Measurements from ENCODE around the gene MCF2L.
"Not testable (repeated sequence)": the region's sequence is repeated elsewhere in the genome, so short reads cannot be mapped to it uniquely, and the experiment has no call there.

The MCF2L gene

DNA sequence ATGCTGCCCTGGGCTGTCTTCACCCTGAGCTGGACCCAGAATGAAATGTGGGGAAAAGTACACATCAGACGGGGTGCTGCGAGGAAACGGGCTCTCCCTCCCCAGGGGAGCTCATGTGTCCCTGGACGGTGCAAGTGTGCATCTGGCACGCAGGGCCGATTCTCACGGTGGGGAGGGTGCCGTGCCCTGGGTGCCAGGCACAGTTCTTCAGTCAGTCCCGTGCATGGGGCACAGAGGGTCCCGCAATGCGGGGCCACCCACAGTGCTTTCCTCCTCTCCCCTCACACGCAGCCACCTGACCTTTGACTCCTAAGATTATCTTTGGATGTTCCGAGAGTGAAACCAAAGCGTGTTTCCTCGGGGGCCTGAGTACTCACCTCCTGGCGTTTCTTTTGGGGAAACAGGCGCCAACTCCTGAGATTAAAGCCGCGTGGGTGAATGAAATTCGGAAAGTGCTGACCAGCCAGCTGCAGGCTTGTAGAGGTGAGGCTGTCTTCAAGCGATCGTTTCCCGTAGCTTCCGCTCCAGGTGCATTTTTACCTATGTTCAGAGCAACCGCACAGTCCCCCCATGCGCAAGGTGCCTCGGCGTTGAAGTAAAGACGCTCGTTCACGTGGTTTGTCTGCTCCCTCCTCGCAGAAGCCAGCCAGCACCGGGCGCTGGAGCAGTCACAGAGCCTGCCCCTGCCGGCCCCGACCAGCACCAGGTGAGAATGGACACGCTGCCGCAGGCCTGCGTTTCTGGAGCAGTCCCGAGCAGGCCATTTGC, 119.1 kb downstream of the MCF2L start:
- no peak for DNase-seq

DNA sequence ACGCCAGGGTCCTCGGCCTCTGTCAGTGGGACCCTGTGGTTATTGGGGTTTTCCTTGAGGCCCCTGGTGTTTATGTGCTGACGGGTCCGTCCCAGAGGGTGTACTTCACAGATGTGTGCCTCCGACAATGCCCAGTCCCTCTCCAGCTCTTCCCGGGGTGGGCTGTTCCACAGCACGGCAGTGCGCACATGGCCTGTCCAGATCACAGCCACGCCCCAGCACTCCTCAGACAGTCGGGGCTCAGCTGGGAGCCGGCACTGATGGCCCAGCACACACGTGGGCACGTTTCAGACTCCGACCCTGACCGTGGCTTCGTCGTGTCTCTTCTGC, 119.6 kb downstream of the MCF2L start:
- DNase-seq: no peak

GRCh38 chr13:113089693-113090414, 120.8 kb downstream of the MCF2L start:
- DNase-seq: no peak

DNA sequence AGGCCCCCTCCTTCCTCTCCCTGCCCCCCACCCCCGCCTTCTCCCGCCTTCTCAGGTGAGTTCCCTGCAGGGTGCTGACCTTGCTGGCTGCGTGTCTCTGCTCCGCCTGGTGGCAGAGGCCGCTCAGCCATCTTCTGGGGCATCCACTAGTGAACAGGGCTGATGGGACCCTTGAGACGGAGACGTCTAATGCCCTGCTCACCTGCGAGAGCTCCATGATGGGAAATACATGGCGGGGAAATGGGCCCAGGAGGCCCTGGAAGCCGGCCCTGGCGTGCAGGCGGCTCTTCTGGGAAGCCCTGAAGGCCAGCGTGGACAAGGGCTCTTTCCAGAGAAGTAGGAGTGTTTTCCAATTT, 121.4 kb downstream of the MCF2L start:
- DNase-seq: no peak

GRCh38 chr13:113090806-113091205, 121.8 kb downstream of the MCF2L start:
- no peak for DNase-seq

DNA sequence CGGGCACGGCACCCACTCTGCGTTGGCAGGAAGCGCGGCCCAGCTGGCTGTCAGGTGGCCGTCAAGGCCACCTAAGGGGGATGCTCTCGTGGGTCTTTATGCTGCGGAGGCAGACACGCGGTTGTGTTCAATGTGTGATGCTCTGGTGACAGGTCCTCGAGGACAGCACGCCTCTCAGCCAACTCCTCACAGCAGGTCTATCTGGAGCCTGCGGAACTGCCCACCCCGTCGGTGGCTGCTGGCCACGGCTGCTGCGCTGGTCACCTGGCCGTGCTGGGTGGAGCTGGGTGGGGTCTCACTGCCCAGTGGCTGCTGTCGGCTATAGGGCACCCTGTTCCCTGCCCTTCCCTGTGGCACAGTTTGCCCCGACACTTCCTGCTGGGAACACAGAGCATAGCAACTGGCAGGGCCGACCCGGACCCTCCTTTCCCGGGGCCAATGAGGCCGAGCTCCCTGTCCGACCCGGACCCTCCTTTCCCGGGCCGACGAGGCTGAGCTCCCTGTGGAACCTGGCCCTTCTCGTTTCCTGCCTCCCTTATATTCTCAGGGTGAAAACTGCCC, 122.3 kb downstream of the MCF2L start:
- DNase-seq: no peak

- DNase-seq: no peak
Measured at GRCh38 chr13:113091891-113092775, 123.1 kb downstream of the MCF2L start.

DNA sequence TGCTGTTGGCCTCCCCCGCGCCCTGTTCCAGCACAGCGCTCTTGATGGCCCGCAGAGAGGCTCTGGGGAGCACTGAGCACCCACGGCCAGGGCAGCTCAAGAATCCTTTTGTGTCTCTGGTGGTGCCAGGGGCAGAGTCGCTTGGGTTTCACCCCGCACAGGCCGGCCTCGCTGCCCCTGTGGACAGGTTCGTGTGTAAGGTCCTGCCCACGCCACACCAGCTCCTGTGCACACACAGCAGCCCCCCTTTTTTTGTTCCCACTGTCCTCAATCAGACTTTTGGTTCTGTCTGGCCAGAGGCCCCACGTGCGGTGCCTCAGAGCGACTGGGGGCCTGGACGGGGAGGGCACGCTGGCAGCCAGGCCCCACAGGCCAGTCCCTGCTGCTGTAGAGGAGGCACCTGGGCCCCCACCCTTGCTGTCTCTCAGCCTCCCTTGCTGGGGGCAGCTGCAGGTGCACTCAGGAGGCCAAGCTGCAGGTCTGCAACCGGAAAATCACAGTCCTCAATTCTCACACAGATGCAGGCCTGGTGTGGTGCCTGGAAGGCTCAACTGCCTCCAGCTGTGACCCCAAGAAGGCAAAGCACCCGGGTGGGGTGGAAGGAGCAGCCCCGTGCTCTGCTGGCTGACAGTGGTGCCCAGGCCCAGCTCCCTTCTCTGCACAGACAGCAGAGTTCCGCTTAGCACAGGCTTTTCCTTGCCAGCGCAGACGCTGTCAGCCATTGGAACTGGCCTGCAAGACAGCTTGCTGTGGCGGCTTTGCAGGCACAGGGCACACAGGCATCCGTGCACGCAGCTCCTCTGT, 124.0 kb downstream of the MCF2L start:
- no peak for DNase-seq

DNA sequence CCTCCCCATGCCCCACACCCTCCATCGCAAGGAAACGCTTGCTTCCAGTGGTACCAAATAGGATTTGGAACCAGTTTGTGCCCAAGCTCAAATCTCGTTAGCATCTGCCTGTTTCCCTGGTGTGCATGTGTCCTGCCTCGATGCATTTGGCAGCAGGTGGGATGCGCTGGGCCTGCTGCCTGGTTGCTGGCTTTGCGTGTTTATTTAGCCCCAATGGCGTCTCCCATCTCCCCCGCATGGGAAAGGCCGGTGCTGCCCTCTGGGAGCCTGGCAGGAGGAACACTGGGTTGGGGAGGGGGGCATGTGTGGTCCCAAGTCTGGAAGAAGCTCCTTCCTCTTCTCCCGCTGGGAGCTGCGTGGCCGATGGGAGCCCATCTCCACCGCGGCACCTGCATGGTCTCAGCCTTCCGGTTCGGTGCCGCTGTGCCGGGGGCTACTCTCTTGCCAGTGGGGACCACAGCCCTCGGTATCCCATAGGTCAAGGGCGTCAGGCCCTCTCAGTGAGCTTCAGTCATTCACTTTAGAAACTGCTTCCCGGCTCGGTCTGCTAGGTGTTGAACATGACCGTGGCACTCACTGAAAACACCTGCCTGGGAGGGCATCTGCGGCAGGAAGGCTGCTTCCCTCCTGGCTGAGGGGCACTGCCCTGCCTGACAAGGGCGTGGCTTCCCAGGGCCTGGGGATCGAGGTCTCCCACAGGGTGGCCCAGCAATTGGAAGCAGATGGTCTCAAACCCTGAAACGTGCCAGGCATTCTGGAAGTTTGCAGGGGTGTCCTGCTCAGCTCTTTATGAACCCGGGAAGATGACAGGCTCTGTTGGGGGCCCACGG, 124.8 kb downstream of the MCF2L start:
- no peak for DNase-seq

- DNase-seq: no peak
Measured at GRCh38 chr13:113094410-113094800, 125.4 kb downstream of the MCF2L start.

DNA sequence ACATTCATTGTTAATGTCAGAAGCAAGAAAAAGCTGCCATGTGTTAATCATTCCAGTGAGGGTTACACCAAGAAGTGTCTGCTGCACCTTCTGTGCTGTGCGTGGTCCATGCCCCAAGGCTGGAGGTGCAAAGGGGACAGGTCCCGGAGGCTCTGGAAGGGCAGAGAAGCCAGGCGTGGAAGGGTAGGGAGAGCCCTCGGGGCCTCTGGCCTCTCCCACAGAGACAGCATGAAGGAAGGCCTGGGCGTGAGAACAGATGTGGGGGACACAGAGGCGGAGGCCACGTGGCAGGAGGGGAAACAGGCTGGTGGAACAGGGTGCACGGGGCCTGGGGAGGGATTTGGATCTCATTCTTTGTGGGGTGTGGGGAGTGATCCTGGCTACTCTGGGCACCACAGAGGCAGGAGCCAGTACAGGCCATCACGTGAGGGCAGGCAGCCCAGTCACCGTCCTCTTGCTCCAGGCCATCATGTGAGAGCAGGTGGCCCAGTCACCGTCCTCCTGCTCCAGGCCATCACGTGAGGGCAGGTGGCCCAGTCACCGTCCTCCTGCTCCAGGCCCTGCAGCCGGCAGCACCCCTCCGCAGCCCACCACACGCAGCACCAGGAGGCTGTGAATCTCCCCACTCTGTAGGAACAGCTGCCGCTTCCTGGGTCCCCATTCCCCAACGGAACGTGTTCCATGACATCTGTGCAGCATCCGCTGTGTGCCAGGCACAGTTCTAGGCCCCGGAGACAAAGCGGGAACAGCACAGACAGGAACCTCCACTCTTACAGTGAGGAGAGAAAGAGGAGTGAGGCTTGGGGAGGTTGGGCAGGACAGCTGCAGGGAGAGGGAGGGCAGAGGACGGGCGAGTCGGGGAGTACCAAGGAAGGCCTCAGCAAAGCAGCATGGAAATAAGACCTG, 126.4 kb downstream of the MCF2L start:
- DNase-seq: no peak

- no peak for DNase-seq
Measured at GRCh38 chr13:113096052-113096744, 127.2 kb downstream of the MCF2L start.

DNA sequence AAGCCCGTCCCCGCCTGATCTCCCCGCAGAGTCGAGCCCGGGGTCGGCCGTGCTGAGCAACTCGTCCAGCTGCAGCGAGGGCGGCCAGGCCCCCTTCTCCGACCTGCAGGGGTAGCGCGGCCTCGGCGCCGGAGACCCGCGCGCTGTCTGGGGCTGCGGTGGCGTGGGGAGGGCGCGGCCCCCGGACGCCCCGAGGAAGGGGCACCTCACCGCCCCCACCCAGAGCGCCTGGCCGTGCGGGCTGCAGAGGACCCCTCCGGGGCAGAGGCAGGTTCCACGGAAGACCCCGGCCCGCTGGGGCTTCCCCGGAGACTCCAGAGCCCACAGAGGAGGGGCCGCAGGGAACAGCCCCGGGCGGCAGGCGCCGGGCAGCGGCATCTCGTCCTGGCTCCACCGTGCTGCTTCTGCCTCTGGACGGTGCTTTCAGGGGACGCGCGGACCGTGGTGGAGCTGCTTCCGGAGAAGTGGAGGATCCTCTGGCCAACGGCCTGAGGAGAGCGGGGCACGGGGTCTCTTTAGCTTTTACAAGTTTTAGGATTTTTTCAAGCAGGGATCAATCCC, 127.8 kb downstream of the MCF2L start:
- no peak for DNase-seq

DNA sequence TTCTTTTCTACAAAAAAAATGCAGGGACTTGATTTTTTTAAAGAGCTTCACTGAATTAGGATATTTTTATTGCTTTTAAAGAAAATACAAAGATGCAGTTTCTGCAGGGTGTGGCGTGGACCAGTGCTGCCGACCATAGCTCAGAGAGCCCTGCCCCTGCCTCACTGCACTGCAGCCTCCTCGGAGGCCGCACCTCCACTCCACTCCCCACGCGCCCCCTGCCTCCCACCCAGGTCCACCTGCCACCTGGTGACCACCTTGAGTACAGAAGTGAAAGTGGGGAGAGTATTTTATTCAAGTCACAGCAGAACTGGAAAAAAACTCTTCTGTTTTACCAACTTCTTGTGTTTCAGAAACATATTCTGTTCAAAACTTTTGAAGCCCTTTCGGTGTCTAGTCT, 128.6 kb downstream of the MCF2L start:
- no peak for DNase-seq

GRCh38 chr13:113098162-113098732, 129.2 kb downstream of the MCF2L start:
- DNase-seq: no peak

DNA sequence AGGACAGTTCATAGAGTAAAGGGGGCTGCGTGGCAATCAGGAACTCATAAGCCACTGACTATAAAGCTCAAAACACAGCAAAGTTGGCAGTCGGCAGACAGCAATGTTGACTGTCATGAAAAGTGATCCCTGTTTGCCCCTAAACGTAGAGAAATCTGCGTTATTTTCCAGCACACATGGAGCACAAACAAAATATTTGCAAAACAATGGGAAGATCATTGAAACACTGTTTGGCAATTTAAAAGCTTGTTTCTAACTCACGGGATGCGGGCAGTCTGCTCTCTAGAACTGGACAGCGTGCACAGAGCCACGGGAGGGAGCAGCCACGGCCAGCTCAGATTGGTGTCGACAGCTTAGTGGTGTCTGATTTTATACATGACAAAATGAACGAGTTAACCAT, 130.1 kb downstream of the MCF2L start:
- no peak for DNase-seq

DNA sequence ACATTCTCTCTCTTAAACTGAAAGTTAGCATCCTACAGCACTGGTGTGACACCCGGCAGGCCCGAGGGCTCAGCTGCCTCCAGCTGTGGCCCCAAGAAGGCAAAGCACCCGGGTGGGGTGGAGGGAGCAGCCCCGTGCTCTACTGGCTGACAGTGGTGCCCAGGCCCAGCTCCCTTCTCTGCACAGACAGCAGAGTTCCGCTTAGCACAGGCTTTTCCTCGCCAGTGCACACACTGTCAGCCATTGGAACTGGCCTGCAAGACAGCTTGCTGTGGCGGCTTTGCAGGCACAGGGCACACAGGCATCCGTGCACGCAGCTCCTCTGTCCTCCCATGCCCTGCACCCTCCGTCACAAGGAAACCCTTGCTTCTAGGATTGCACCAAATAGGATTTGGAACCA, 133.3 kb downstream of the MCF2L start:
- DNase-seq: not testable (repeated sequence)

- no peak for DNase-seq
Measured at GRCh38 chr13:113102727-113103126, 133.7 kb downstream of the MCF2L start.

- no peak for DNase-seq
Measured at GRCh38 chr13:113103646-113104045, 134.6 kb downstream of the MCF2L start.

Measured in Kasumi-1 (cell line).